ENCODE results near the gene MMP21.

MMP21 gene, protein sequence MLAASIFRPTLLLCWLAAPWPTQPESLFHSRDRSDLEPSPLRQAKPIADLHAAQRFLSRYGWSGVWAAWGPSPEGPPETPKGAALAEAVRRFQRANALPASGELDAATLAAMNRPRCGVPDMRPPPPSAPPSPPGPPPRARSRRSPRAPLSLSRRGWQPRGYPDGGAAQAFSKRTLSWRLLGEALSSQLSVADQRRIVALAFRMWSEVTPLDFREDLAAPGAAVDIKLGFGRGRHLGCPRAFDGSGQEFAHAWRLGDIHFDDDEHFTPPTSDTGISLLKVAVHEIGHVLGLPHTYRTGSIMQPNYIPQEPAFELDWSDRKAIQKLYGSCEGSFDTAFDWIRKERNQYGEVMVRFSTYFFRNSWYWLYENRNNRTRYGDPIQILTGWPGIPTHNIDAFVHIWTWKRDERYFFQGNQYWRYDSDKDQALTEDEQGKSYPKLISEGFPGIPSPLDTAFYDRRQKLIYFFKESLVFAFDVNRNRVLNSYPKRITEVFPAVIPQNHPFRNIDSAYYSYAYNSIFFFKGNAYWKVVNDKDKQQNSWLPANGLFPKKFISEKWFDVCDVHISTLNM

DNA sequence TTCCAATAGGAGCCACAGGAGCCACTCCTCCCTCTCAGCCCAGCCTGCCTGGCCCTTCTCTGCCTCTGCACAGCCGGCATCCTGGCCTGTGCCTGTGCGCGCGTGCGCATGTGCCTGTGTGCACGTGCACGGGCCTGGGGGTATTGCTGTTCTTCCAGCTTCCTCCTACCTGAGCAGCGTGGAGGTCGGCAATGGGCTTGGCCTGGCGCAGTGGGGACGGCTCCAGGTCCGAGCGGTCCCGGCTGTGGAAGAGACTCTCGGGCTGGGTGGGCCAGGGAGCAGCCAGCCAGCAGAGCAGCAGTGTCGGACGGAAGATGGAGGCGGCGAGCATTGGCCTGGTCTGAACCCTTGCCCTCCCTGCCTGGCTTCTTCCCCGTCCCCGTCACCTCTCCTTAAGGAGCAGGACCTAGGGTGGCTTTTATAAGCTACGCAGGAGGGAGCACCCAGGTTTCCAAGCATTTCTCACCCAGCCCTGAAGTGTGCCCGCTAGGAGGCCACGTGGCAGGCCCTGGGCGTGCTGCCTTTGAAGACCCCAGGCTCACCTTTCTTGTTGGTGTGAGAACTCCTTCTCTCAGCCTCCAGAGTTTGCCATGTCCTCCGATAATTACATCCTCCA is at the start of gene MMP21:
TSS of gene MMP21 (minus strand) at position 331 of the 616 bp plus-strand sequence. CDS start at position 331, 0 bp downstream.
- Mint-ChIP-seq H3K27me3 (no peaks in the 10 kb centered on the region), H3K9me3 (ENCODE audit: low read depth) (no peaks in the 10 kb centered on the region), H3K27ac (no peak within 1 kb of the TSS), H3K36me3 (peaks cover 2% of the 10 kb centered on the region), H3K4me3 (no peak within 1 kb of the TSS), H3K4me1 (ENCODE audit: low read depth) (no peaks in the 10 kb centered on the region)

DNA sequence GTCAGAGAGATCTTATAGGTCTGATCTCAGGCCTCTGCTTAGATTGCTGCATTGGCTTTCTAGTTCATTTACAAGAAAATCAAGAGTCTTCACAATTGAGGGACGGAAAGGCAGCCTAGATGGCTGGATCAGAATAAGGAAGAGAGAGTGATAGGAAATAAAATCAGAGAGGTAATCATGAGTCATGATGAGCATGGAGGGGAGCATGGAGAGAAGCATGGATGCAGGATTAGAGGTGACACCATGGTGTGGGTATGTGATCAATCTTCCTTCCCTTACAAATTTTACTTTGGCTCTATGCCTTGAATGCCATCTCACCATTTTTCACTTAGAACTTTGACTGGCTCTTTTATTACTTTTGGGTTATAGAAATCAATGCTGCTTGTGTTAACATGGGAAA is 49.1 kb upstream of the MMP21 start:
- no peak overlapping the region for H3K27ac Mint-ChIP-seq
- H3K36me3 Mint-ChIP-seq = peaks cover 7% of the 10 kb centered on the region
- H3K27me3 Mint-ChIP-seq = no peaks in the 10 kb centered on the region
- no peak overlapping the region for H3K4me3 Mint-ChIP-seq
- H3K4me1 Mint-ChIP-seq (ENCODE audit: low read depth) = peaks cover 34% of the 10 kb centered on the region
- H3K9me3 Mint-ChIP-seq (ENCODE audit: low read depth) = no peaks in the 10 kb centered on the region

DNA sequence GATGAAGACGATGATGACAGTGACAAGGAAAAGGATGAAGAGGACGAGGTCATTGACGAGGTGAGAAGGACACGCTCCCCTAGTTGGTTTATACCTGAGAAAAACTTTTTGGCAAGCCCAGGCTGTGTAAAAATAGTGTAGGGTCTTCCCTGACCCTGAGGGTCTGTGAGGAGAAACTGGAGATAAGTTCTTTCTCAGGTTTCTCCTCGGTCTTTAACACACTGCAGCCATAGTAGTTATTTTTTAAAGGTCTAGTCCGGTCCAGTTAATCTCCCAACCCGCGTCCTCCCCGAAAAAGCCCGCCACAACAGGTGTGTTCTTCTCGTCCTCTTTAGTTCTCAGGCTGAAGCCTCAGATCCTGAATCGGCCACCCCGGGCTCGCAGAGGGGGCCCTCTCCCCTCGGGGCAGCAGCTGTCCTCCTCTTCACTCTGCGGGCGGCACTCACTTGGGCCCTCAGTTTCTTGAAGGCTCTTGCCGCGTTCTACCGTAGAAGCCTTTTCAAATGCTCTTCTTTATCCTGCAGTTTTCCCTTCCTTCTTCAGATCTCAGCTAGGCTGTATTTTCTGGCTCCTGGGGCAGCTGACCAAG is 48.1 kb upstream of the MMP21 start:
- Mint-ChIP-seq H3K9me3 (ENCODE audit: low read depth) (no peaks in the 10 kb centered on the region), H3K27ac (no peak overlapping the region), H3K27me3 (no peaks in the 10 kb centered on the region), H3K4me3 (no peak overlapping the region), H3K4me1 (ENCODE audit: low read depth) (peaks cover 27% of the 10 kb centered on the region), H3K36me3 (peaks cover 7% of the 10 kb centered on the region)

DNA sequence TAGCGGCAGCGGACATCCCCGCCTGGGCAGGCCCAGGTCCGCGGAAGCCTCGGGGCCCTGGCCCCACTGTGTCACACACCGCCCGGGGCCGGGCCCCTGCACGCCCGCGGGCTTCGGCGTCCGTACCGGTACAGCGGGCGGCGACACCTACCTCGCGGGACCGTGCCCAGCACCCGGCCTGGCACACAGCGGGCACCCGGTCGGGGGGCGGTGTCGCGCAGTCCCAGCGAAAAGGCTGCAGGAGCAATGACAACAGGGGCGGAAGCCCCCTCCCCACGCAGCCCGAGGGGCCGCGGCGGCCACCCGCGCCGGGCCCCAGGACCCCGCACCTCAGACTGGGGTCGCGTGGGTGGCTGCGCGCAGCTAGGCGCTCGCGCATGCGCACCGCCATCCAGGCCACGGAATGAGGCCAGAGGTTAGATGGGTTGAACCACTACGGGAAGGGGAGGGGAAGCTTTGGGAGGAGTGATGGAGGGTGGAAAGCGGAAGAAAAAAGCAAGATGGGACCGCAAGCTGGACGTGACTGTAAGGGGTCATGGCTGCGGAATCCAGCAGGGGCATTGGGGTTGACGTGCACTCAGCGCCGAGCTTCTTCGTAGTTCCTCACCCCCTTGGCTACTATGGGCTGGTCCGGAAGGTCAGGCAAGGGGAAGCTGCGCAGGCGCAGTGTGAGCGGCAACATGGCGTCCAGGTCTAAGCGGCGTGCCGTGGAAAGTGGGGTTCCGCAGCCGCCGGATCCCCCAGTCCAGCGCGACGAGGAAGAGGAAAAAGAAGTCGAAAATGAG is 47.4 kb upstream of the MMP21 start, which contains the start of the genes BCCIP and UROS:
TSS of gene BCCIP (plus strand) at position 669 of the 785 bp plus-strand sequence. CDS start at position 681, 12 bp downstream.
TSS of gene UROS (minus strand) at position 381 of the 785 bp plus-strand sequence. CDS start 6,759 bp downstream, outside the sequence.
- H3K27ac Mint-ChIP-seq = peak within 1 kb of the TSS; percentile 83
- peak within 1 kb of the TSS; percentile 89 for H3K4me3 Mint-ChIP-seq

DNA sequence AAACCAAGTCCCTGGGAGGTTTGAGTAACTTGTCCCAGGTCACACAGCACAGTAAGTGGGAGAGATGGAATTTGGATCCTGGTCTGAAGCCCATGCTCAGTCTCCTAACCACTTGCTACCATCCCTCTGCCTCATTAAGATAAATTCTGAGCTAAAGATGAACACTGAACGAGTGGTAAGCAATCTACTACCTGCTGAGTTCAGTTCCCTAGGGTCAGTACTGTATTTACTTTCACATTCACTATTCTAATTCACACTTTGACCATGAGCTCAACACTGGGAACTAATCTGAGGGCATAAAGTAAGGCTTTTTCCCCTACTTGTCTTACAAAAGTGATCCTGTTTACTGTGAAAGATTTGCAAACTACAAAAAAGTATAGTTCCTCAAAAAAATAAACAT is 45.1 kb upstream of the MMP21 start:
- Mint-ChIP-seq H3K9me3 (ENCODE audit: low read depth) (no peaks in the 10 kb centered on the region), H3K36me3 (no peaks in the 10 kb centered on the region), H3K4me3 (peak overlapping the region; percentile 82), H3K27me3 (no peaks in the 10 kb centered on the region), H3K4me1 (ENCODE audit: low read depth) (peaks cover 20% of the 10 kb centered on the region), H3K27ac (no peak overlapping the region)

More for the DNA sequence above, 47.4 kb upstream of the MMP21 start, which contains the start of the genes BCCIP and UROS:
- Mint-ChIP-seq H3K27me3 (no peaks in the 10 kb centered on the region), H3K9me3 (ENCODE audit: low read depth) (no peaks in the 10 kb centered on the region), H3K4me1 (ENCODE audit: low read depth) (peaks cover 21% of the 10 kb centered on the region), H3K36me3 (peaks cover 4% of the 10 kb centered on the region)

DNA sequence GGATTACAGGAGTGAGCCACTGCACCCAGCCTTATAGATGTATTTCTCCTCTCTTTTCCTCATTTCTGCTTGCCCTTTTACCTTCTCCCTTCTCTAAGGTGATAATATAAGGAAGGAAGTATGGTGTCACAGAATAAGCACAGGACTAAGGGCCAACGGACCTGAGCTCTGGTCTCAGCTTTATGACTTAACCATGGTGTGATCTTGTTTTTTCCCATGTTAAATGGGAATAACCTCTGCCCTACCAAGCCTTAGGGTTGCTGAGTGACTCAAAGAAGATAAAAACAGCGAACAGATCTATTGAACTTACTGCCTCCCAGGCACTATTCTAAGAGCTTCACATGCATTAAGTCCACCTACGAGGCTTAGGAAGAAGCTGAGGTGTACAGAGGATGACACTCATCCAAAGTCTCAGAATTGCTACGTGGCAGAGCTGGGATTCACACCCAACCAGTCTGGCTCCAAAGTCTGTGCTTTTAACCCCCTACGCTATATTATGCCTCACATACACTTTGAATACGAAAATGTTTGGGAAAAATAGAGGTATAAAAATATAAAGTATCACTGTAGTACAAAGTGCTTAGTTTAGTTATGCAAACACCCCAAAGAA is 41.8 kb upstream of the MMP21 start:
- no peaks in the 10 kb centered on the region for H3K27me3 Mint-ChIP-seq
- peaks cover 14% of the 10 kb centered on the region for H3K36me3 Mint-ChIP-seq
- no peak overlapping the region for H3K27ac Mint-ChIP-seq
- peaks cover 20% of the 10 kb centered on the region for H3K4me1 Mint-ChIP-seq (ENCODE audit: low read depth)
- H3K9me3 Mint-ChIP-seq (ENCODE audit: low read depth) = no peaks in the 10 kb centered on the region
- no peak overlapping the region for H3K4me3 Mint-ChIP-seq

DNA sequence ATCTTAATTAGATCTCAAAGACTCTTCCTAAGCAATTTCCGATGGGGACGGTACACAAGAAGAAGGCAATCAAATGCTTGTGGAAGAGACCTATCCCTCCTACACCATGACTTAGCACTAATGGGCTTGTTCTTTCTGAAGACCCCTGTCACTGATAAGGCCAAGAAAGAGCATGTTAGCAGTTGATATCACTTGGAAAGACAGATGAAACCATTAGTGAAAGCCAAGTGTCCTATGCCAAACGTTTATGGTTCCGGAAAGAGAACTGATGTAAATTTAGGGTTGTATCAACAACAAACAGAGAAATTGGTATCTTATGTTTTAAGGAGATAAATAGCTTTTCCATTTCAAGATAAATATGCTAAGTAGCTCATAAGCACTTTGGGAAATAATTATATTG is 40.9 kb upstream of the MMP21 start:
- H3K36me3 Mint-ChIP-seq = peaks cover 16% of the 10 kb centered on the region
- no peaks in the 10 kb centered on the region for H3K9me3 Mint-ChIP-seq (ENCODE audit: low read depth)
- no peaks in the 10 kb centered on the region for H3K27me3 Mint-ChIP-seq
- H3K4me1 Mint-ChIP-seq (ENCODE audit: low read depth) = peaks cover 15% of the 10 kb centered on the region
- H3K27ac Mint-ChIP-seq = no peak overlapping the region
- H3K4me3 Mint-ChIP-seq = no peak overlapping the region

DNA sequence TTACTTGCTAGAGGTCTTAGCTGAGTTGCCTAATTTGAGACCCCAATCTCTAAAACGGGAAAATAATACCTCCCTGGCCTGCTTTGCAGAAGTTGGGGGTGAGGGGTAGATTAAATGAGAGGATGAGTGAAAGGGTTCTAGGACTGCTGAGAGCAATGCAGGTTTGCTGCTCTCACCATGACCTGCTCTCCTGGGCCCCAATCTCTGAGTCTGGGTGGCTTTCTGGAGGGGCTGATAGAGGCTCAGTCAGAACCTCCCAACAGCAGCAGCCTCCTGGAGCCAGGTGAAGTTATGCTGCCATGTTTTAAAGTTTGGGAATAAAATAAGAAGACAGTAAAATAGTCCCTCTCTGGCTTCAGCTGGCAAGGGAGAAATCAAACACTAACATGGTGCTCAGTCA is 40.1 kb upstream of the MMP21 start:
- Mint-ChIP-seq H3K36me3 (peaks cover 20% of the 10 kb centered on the region), H3K4me1 (ENCODE audit: low read depth) (peaks cover 7% of the 10 kb centered on the region), H3K9me3 (ENCODE audit: low read depth) (no peaks in the 10 kb centered on the region), H3K4me3 (no peak overlapping the region), H3K27me3 (no peaks in the 10 kb centered on the region), H3K27ac (no peak overlapping the region)

DNA sequence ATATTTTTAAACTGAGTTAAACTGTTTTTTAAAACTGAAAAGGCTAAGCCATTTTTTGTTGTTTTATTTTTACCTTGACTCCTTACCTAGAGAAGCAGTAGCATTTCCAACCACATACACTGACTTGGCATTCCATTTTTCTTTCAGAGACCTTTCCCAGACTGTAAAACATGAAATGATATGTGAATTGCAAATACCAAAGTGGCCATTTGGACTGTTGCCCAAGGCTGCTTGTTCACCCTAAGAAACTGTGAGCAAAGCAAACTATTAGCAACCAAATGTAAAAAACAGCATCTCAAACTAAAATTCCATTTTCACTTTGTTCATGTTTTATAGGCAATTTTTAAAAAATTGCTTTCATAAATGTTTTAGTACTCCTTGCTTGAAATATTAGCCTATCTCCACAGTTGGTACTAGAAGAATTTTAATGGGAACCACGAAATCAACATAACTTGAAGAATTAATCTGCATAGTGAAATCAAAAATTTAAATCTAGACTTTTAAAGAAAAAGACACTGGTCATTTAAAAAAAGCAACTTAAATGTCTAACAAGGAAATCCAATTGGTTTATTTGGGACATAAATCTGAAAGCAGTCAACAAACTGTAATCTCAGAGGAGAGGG is 36.6 kb upstream of the MMP21 start:
- H3K4me3 Mint-ChIP-seq = no peak overlapping the region
- no peaks in the 10 kb centered on the region for H3K9me3 Mint-ChIP-seq (ENCODE audit: low read depth)
- H3K4me1 Mint-ChIP-seq (ENCODE audit: low read depth) = peaks cover 4% of the 10 kb centered on the region
- no peaks in the 10 kb centered on the region for H3K27me3 Mint-ChIP-seq
- no peak overlapping the region for H3K27ac Mint-ChIP-seq
- H3K36me3 Mint-ChIP-seq = peaks cover 27% of the 10 kb centered on the region

DNA sequence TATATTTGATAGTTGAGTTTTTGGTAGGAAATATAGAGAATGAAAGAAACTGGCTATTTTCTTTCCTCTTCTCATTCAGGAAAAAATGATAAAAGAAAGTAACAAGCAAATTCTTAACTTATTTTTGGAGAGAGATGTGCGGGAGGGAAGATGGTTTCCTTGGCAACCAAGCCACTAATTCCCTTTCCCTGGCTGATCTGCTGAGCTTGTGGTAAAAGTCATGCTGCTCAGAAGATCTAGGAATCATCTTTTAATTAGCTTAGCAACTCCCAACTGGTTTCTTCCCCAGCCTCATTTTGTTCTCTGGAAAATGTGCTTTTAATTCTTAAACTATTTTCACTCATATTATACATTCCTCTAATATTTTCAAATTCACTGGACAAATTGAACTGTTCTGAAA is 35.6 kb upstream of the MMP21 start:
- Mint-ChIP-seq H3K27ac (no peak overlapping the region), H3K27me3 (no peaks in the 10 kb centered on the region), H3K9me3 (ENCODE audit: low read depth) (no peaks in the 10 kb centered on the region), H3K4me1 (ENCODE audit: low read depth) (peaks cover under 1% of the 10 kb centered on the region), H3K36me3 (peaks cover 35% of the 10 kb centered on the region), H3K4me3 (no peak overlapping the region)

DNA sequence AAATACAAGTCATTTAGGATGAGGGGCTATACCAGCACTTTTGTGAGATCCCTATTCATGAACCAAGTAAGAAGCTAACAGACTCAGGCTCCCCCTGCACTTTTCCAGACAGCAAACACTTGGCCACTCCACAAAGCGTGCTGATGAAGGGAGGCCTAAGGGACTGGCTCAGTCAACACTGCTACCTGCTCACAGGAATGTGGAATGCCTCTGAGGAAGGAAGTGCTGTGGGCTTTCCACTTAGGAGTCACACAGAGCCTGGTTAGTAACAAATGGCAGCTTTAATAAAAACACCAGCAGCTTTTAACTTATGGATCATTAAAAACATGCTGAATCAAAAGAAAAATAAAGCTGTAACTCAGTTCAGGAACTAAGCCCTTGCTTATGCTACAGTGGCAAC is 32.4 kb upstream of the MMP21 start:
- no peak overlapping the region for H3K27ac Mint-ChIP-seq
- H3K9me3 Mint-ChIP-seq (ENCODE audit: low read depth) = no peaks in the 10 kb centered on the region
- no peaks in the 10 kb centered on the region for H3K4me1 Mint-ChIP-seq (ENCODE audit: low read depth)
- no peak overlapping the region for H3K4me3 Mint-ChIP-seq
- peaks cover 20% of the 10 kb centered on the region for H3K36me3 Mint-ChIP-seq
- no peaks in the 10 kb centered on the region for H3K27me3 Mint-ChIP-seq

DNA sequence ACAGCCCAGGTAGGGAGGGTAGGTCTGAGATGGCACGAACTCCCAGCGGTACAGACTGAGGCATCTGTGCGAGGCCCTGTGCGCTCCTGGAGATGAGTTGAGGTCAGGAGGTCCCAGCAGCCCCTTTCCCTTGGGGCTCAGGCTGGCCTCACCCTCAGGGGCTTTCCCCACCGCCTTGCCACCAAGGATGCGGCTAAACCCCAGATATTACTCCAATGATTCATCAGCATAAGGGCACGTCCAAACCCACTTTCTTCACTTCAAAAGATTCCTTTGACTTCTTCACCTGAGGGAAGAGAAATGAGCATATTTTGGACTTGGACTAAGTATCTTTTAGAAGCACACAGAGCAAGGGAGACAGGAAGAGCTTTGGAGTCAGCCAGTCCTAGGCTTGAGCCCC is 27.1 kb upstream of the MMP21 start:
- no peak overlapping the region for H3K4me3 Mint-ChIP-seq
- no peaks in the 10 kb centered on the region for H3K9me3 Mint-ChIP-seq (ENCODE audit: low read depth)
- H3K4me1 Mint-ChIP-seq (ENCODE audit: low read depth) = no peaks in the 10 kb centered on the region
- H3K27me3 Mint-ChIP-seq = no peaks in the 10 kb centered on the region
- H3K27ac Mint-ChIP-seq = no peak overlapping the region
- H3K36me3 Mint-ChIP-seq = peaks cover 11% of the 10 kb centered on the region

DNA sequence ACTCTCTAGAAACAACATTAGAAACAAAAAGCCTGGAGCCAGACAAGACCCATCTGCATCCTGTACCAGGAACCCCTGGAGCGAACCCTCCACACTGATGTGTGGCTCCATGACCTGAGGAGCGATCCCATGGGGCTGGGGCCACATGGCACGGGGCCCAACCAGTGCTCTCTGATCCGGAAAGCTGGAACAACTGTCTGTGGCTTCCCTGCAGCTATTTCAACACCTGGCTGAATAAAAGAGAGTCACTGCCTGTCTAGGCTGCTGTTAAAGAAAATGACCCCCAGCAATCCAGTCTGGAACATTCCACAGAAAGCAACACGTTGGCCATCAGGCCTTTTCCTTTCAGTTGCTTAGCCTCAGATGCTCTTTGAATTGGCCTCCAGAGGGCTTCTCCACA is 26.5 kb upstream of the MMP21 start:
- Mint-ChIP-seq H3K27me3 (no peaks in the 10 kb centered on the region), H3K4me3 (no peak overlapping the region), H3K9me3 (ENCODE audit: low read depth) (no peaks in the 10 kb centered on the region), H3K4me1 (ENCODE audit: low read depth) (no peaks in the 10 kb centered on the region), H3K36me3 (peaks cover 9% of the 10 kb centered on the region), H3K27ac (no peak overlapping the region)

DNA sequence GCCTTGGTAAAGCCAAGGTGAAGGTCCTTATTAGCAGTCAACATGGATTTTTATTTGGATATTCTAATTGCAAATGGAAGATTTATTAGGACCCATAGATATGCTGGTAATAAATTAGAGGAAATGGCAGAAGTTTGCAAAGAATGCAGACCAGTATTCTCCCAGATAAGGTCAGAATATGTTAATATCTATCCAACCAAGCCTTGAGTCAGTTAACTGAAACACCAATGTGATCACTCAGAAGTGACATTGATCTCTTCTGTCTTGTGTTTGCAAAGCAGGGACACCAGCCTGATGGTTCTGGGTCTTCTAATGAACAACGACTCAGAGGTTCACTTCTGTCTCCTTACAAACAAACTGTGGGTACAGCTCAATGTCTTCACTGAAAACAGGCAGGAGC is 26.0 kb upstream of the MMP21 start:
- Mint-ChIP-seq H3K27ac (no peak overlapping the region), H3K4me3 (no peak overlapping the region), H3K4me1 (ENCODE audit: low read depth) (no peaks in the 10 kb centered on the region), H3K27me3 (no peaks in the 10 kb centered on the region), H3K36me3 (peaks cover 4% of the 10 kb centered on the region), H3K9me3 (ENCODE audit: low read depth) (no peaks in the 10 kb centered on the region)

Data from activated naive CD8-positive, alpha-beta T cell (primary cell).